ENCODE measurements around the gene CCDC197.
A peak's percentile ranks its signal among the peaks of the same experiment; 100 is the strongest.

CCDC197 gene
- total RNA-seq: 0 reads per million in 2 donors

DNA sequence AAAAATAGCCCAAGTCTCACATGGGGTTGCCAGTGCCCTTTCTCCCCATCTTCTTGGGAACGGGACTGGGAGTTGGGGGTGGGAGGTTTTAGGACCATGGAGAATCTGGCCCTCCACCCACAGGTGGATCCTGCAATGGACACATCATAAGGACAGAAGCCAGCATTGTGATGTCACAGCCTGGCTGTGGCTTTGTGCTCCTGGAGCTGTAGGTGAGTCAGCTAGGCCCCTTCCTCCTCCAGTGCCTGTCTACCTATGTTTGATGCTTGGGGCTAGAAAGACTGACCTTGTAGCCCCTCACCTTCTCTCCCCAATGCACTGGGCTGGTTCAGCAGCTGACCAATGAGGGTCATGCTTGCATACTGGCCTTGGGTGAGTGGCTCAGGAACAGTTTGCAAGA lies at the start of gene CCDC197:
CCDC197 (plus strand) TSS at position 220 of the 400 bp plus-strand sequence. CDS start 831 bp downstream, outside the sequence.
- no peak for DNase-seq

DNA sequence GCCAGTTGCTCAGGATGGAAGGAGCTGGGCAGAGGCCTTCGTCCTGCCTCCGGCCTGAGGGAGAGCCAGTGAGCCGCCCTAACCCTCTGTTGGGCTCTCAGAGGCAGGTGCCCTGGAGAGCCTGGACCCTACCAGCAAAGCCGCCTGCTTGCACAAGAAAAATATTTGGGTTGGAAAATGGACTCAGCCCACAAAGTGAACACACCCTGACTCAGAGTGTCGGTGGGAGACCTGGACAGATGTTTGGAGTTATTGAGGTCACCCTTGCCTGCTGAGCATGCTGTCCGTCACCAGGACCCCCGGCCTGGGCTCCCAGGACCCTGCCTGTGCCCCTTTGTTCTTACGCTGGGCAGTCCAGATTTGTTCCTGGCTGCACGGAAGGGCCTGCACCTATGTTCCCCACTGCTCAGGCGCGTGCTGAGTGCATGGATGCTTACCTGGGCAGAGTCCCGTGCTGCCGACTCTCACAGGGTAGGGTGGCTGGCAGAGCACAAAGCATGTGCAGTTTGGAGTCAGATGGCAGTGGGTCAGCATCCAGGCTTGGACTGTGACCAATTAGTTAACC lies 47.5 kb upstream of the CCDC197 start:
- DNase-seq: no peak

DNA sequence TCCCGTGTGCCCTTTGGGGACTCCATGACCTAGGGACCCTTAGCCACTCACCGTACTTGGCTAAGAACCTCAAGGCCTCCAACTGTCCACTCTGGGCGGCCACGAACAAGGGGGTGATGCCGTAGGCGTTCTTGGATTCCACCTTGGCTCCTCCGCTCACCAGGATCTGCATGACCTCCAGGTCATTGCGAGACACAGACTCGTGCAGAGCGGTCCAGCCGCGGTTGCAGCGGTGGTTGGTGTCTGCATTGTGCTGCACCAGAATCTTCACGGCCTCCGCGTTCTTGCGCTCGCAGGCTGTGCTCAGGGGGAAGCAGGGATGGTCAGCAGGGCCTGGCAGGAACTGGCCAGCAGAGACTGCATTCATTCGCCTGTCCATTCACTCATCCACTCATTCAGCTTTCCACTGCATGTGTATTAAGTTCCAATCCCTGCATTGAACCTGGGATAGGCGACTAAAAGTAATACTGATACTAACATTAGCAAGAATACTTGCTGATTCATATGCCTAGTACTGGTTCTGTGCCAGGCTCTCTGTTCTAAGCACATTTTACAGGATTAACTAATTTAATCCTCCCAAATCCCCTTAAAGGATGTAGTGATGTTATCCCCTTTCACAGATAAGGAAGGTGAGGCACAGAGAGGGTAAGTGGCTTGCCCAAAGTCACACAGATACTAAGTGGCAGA lies 46.0 kb upstream of the CCDC197 start:
- no peak for DNase-seq

DNA sequence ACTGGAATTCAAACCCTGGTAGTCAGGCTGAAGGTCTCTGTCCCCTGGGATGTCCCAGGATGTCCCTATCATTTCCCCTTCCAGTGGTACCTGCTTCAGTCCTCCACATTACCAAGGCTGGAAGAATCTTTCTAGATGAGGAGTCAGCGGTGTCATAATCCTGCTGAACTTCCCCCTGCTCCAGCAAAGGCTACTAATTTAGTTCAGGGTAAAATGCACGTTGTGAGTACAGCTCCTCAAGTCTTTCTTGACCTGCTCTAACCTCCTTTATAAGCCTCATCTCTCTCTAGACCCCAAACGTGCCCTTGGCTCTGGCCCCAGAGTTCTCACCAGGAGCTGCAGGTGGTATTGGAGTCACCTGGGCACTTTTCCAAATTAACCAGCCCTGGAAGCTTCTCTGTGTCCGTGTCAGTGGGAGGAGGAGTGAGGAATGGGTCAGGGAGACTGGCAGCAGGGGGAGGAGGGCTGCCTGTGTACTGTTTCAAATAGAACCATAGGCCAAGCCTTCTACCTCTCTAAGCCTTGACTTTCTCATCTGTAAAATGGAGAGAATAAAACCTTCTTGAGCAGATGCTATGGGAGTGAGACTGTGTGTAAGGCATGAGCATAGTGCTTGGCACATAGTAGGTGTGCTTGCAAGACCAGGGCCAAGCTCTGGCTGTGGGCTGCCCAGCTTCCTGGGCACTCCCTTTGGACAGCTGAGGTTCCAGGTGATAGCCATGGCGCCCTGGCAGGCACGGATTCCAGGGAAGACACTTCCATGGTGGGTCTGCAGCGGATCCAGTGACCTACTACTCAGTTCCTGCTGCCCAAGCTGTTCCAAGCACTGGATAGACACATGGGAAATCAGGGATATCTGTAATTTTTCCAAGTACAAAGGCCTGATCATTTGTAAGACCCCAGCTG lies 45.2 kb upstream of the CCDC197 start:
- no peak for DNase-seq

DNA sequence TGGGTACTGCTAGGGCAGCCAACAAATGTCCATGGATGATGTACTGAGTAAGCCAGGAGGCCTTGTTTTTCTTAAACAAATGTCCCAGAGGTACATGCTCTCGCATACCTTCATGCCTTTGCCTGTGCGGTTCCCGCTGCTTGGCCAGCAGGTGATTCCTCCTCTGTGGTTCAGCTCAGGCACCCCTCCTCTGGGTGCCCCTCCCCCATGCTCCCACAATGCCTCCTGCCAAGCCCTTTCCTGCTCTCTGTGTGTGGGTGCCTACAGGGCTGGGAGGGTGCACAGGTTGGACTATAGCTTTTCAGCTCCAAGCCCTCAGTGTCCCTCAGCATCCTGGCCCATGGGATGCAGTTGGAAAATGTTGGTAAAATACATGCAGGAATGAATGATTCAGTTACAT lies 44.3 kb upstream of the CCDC197 start:
- no peak for DNase-seq

DNA sequence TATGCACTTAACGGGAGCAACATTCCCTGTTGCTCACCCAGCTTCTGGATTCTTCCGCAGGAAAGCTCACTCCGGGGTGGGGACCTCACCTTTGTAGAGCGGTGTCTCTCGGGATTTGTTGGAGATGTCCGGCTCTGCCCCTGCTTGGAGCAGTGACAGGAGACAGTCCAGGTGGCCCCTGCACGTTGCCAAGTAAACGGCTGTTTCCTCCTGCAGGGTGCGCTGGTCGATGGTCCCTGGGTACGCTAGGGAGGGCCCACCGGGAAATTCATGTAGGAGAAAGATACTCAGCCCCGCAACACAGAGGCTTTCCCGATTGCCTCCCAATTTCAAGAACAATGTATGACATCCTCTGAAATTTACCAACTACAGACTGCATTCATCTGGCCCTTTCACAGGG lies 43.8 kb upstream of the CCDC197 start:
- DNase-seq: no peak

DNA sequence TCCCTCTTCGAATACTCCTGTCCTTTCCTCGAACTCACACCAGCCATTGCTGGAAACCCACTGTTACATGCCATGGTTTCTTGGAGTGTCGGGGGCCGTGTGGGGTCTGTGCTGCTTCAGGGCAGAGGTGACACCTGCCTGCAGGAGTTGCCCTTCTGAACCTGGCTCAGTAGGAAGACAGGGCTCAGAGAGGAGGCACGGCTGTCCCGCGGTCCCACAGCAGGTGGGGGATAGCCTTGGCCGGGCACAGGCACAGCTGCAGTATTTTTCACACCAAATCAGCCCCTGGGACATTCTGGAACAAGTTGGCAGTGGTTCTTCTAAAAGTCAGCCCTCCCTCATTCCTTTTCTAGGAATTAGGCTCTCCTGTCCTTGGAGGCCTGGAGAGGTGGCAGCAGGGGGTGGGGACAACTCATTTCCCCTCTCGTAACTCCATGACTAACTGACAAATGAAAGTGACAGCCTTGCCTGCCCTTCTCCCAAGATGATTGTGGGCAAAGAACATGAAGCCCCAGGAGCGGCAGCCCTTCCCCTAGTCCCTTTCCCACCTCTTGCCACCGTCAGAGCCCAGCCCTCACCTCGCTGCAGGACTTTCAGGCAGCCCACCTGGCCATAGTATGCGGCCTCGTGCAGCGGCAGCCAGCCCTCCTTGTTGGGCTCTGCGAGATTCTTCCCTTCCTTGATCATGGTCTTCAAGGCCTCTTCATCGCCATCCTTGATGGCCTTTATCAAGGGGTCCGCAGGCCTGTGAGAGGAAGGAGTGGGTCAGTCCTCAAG lies 43.2 kb upstream of the CCDC197 start:
- DNase-seq: no peak

DNA sequence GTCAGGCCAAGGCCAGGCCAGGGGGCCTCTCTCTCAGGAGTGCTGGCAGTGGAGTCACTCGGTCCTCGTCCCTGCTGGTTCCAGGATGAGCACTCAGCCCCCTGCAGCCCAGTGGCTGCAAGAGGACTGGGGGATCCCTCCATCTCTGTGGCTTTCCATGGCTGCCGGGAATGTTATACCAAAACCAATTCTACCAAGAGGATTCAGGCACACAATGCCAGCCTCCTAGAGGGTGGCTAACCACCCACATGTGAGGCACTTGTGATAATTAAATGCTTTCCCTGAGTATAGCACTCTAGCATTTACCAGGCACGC lies 42.6 kb upstream of the CCDC197 start:
- DNase-seq: no peak

DNA sequence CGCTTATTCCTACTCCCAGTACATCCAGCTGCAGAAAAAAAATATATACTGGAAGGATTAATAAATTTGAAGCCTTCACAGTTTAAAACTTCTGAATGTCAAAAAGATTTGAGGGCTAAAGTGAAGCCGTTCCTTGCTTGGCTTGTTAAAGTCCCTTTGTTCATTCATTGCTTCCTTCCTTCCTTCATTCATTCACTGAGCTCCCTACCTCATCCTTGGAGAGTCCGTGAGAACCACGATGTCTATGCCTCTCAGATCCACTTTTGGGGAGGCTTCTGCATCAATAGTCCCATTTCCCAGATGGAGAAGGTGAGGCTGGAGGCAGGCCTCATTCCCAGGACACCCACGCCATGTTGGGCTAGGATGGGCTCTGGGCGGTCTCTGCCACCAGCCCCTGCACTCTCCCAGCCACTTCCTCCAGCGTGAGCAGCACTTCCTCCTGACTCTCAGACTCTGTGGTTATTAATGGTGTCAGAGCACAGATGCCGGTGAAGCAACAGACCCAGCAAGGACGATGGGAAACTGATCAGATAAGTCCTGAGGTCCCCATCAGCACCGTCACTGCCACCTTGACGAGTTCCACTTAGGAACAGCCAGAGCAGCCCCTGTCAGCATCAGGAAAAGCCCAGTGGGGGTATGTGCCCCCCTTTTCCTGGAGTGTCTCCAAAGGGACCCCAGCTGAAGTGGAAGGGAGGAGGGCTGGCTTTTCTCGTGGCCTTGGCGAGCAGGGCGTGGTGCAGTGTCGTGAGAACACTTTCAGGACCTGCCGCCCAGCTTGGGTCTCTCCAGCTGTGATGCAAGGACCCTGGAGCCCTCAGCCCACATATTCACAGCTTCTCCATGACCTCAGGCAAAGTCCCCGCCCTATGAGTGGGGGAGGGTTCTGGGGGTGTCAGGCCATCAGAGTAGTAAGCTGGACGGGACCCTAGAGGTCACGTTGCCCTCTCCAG lies 41.9 kb upstream of the CCDC197 start:
- DNase-seq: peak; percentile 34

DNA sequence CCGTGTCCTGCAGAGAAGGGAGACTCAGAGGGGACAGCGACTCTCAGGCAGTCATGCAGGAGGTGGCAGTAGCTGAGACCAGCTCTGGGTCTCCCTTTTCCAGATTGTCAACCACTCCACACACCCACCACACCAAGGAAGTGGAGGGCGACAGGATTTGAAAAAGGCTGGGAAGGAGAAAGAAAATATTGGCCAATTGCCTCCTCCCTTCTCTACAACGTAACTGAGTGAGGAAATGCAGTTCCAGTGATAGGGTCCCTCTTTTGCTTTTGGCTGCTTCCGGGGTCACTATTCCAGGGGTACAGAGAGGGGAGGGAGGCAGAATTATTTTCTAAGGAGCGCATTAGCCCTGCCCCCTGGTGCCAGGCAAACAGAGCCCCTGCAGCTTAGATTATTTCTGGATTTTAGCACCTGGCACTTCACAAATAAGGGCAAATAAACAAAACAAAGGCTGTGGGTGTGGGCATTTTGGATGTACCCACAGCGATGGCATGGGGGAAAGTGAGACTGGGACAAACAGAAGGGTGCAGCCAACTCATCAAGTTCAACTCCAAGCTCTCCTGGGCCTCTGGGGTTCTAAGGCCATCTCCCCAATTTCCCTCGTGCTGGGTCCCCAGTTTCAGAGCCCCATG lies 41.1 kb upstream of the CCDC197 start:
- DNase-seq: no peak

DNA sequence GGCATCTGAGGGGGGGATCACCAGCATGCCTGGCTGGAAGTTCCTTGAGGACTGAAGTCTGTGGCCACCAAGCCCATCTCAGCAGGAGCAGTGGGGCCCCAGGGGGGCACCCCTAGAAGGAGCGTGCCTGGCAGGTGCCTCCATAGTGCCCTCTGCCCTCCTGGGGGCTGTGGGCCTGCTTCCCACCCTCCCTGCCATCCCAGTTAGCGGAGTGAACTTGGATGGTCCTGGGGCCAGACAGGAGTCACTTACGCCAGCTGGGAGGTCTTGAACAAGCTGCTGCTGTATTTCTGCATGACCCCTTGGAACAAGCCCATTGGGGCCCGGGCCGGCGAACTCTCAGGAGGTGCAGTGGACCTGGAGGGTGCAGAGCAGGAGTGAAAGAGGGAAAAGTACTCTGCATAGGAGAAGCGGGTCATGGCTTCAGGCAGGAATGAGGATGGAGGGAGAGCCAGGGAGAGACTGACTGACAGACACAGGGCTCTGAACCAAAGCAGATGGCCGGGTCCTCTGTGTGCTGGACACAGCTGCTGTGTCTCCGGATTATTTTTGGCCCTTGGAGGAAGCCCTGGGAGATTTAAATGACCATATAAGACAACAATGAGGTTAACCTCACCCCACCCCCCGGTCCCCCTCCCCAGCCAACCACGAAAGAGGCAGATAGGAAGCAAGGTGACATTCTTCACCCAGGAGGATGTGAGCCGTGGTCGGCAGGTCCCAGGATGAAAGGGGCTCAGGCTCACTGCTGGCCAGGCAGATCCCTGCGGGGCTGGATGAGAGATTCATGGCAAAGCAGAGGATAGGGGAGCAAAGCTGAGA lies 40.4 kb upstream of the CCDC197 start:
- no peak for DNase-seq

DNA sequence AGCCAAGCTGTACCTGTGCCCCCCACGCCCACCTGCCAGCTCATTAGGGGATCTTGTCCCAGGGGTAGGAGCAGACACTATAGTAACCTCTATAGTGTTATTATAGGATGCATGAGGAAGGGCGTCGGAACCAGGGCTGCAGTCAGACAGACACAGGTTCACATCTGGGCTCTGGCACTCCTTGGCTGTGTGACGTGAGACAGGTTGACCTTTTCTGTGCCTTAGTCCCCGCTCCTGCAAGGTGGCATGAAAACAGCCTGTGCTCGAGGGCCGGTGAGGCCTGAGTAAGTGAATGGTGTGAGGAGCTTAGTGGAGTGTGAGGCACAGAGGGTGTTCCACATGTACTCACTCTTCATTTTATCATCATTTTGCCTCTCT lies 39.8 kb upstream of the CCDC197 start:
- no peak for DNase-seq

DNA sequence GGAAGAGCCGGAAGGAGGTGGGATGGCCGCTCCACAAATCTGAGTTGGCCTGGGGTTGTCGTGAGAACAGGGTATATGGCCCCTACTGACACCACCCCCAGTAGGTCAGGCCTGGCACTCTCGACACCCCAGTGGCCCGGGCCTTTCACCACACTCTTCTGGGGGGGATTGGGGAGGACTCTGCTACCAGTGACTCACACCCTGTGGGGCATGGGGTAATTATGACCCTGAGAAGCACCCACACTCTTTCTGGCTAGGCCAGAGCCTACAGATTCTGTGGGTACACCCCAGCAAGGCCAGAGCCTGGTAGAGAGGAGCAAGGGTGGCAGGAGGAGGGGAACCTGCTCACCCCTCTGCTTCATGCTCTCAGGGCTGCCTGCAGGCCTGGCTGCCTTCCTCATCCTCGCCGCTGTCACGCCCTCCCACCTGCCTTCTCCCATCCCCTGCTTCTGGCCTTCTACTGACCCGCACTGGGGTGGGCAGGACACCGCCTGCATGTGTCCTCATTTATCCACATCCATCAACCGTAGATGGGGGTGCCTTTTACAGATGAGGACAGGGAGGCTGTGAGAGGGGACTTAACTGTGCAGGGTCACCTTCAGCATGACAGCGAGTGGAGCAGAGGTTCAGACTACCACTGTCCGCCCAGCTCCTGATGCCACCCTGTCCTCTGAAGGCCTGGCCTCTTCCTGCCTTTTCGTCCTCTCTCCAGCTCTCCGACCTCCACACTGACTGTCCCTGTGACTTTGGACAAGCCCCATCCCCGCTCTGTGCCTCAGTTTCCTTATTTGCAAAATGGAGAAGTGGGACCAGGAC lies 39.1 kb upstream of the CCDC197 start:
- DNase-seq: no peak

DNA sequence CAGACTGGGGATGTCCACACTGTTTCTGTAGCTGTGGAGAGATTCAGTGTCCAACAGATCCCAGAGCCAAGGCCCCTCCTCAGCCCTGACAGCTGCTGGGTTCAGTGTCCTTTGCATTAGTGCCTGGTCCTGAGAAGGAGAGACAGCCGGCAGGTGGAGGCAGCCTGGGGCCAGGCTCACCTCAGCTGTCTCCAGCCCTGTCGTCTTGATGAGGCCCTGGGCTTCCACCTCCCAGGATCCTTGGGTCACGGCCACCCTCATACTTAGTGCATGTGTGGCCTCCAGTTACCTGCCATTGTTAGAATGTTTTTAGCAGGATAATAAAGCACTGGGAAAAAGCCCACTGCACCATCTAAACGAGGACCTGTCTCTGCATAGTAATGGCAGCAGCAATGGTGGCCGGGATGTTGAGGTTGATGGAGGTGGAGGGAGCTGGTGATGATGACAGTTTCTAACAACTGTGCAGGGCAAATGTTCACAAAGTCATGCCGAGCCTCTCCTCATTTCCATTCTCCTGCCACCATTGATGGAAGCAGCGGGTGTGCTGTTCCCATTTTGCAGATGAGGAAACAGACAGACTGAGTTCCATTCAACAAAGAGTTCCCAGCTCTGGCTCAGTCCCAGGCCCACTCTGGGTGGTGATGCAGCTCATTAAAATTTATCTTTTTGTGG lies 38.4 kb upstream of the CCDC197 start:
- no peak for DNase-seq

DNA sequence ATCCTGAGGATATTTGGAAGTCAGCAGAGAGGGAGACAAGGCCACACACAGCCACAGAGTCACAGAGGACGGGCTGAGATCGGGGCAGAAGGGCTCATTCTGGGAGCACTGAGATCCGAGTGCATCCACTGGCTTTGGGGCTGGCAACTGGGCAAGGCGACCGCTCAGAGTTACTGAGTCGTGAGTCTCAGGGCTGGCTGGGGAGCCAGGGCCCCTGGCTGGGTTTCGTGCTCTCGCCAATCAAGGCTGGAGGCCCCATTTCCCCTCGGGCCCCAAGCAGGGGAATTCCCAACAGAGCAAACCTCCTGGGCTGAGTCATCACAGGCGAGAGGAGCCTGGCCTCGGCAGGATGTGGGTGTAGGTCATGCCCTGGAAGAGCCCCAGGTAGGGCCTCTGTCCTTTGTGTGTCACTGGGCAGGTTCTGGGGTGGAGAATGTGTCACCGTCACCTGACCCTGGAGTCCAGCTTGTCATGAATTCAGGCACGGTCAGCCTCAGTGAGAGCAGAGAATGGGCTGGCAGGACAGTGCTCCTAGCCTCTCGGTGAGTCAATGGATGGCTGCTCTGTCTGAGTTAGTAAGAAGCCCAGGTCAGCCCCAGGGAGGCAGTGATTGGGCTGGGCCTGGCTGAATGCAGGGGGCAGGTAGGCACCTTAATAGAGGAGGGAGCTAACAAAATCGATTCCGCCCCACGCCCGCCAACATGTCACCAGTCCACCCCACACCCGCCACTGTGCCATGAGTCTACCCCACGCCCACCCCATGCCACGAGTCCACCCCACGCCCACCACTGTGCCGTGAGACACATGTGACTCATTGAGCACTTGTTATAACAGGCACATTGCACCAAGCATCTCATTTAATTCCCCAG lies 37.6 kb upstream of the CCDC197 start:
- peak; percentile 87 for DNase-seq

DNA sequence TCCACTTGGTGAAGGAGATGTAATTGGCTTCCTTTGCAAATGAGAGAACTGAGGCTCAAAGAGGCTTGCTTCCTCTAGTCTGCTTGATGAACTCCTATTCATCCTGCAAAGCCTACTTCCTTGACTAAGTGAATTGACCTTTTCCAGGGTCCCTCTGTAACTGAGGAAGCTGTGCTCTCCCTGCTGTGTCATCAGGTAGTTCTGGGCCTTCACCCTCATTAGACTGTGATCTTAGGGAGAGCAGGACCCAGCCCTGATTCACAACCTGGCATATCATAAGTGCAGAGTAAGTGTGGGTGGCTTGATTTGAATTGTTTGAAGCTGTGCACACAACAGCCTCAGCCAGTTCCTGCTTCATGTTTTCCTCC lies 37.0 kb upstream of the CCDC197 start:
- DNase-seq: no peak

DNA sequence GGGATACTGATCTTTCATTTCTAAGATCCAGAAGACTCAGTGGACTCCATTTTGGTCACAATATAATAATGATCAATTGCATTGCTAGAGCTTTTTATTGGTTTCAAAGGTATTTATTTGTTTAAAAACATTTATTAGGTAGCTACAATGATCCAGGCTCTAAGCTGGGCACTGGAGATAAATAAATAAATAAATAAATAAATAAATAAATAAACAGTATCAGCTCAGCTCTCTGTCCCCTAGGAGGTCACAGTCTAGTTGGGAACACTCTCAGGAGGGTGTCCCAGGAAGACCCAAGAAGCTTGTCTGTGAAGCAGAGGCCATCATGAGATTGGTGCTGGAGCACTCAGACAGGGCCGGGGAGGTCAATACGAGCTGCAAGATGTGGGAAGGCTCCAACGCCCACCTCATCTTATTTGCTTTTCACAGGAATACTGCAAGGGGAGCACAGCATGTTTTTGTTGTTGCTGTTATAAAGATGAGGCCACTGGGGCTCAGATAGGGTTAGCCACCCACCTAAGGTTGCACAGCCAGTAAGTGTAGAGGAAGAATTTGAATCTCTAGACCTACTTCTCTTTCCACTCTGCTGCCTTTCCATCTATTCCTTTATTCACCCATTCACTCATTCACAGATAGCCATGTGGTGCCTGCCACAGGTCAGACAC lies 36.2 kb upstream of the CCDC197 start:
- no peak for DNase-seq

DNA sequence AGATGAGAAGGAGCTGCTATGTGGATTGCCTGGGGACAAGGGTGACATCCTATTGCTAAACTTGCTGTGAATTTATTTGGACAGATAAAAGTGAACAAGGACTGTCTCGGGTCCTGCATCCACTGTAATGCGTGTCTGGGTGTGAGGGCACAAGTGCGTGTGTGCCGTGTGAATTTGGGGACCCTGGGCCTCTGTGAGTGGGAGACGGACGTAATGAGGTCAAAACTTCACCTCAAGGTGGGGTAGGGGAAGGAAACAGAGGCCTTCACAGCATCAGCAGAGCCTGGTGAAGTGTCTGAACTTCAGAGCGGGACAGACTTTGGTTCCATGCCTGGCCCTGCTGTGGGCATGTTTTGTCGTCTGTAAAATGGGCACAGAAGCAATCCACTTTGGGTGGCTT lies 35.5 kb upstream of the CCDC197 start:
- DNase-seq: no peak
